ENCODE measurements around the gene EFCAB5. TPM values are rescaled to one million over a fixed set of nuclear protein-coding genes. Genes with fewer than 3 reads are reported as not detected.

Gene EFCAB5
- polyA plus RNA-seq, 1 of the 3 experiments (the other 2 are of a cell fraction) = 0.05 TPM

GRCh38 chr17:30132615-30133014, 191.2 kb downstream of the EFCAB5 start (continued):
- TF ChIP-seq MEF2A (IDR thresholded peaks at IDR 0.05; ENCODE audit: borderline replicate concordance, low read depth) = no peak

GRCh38 chr17:30133197-30133596, 191.8 kb downstream of the EFCAB5 start:
- Histone ChIP-seq H3K4me3 (ENCODE audit: low read depth in 2 of 2, low read length in 1 of 2) (no peak overlapping the region), H4K20me1 (ENCODE audit: insufficient read depth) (0 out of 2 replicates have a peak, but pooled peaks cover 4% of the 10 kb centered on the region), H3K27me3 (ENCODE audit: insufficient read depth) (no peaks in the 10 kb centered on the region), H3K9me3 (no peaks in the 10 kb centered on the region), H3K27ac (ENCODE audit: low read depth in 2 of 2, low read length in 1 of 2) (no peak overlapping the region), H3F3A (replicated peaks; ENCODE audit: insufficient read depth) (peaks cover 3% of the 10 kb centered on the region), H3K4me1 (ENCODE audit: control insufficient read depth in 1 of 2, insufficient read depth in 2 of 2, low read depth in 1 of 2, low read length in 1 of 2) (no peaks in the 10 kb centered on the region; a peak in 1 of 4 replicates), H2AFZ (ENCODE audit: low read depth) (no peak overlapping the region), H3K9me2 (no peaks in the 10 kb centered on the region), H3K36me3 (replicated peaks in 1 of 2; ENCODE audit: control insufficient read depth in 1 of 2, insufficient read depth in 2 of 2, low read length in 1 of 2) (peaks cover 30 to 69% of the 10 kb centered on the region in 2 experiments), H3K4me2 (no peak overlapping the region), H3K9ac (no peak overlapping the region), H3K79me2 (ENCODE audit: insufficient read depth) (peaks cover 98% of the 10 kb centered on the region)
- no peak for DNase-seq
- TF ChIP-seq TAF1 (IDR thresholded peaks at IDR 0.05; ENCODE audit: borderline replicate concordance, low read depth, low read length) = no peak
- no peak for TF ChIP-seq MXI1 (IDR thresholded peaks at IDR 0.05; ENCODE audit: low read depth, low read length)
- no peak for TF ChIP-seq IRF3 (IDR thresholded peaks at IDR 0.05; ENCODE audit: low read depth, low read length)
- POLR2A ChIA-PET = no interaction called here
- 96% methylated on average over 3 of the region's 3 CpGs for WGBS (ENCODE audit: low lambda C conversion rate)
- CTCF ChIA-PET = interaction anchor here (1.0 to 2.3 kb wide), 3 partner anchors 8 to 144 kb away, joined by 4 to 13 read pairs (median 8); no protein-coding TSS in a partner anchor

GRCh38 chr17:30134551-30134950, 193.1 kb downstream of the EFCAB5 start:
- Histone ChIP-seq H3K4me3 (ENCODE audit: low read depth in 2 of 2, low read length in 1 of 2) (no peak overlapping the region), H3K79me2 (ENCODE audit: insufficient read depth) (peaks cover 98% of the 10 kb centered on the region), H3K27me3 (ENCODE audit: insufficient read depth) (no peaks in the 10 kb centered on the region), H3K9me2 (no peaks in the 10 kb centered on the region), H3K36me3 (replicated peaks in 1 of 2; ENCODE audit: control insufficient read depth in 1 of 2, insufficient read depth in 2 of 2, low read length in 1 of 2) (peaks cover 17 to 59% of the 10 kb centered on the region in 2 experiments), H3K9ac (no peak overlapping the region), H3K9me3 (no peaks in the 10 kb centered on the region), H2AFZ (ENCODE audit: low read depth) (no peak overlapping the region), H3K4me2 (no peak overlapping the region), H4K20me1 (ENCODE audit: insufficient read depth) (0 out of 2 replicates have a peak, but pooled peaks cover 4% of the 10 kb centered on the region), H3F3A (replicated peaks; ENCODE audit: insufficient read depth) (peaks cover 3% of the 10 kb centered on the region), H3K4me1 (ENCODE audit: control insufficient read depth in 1 of 2, insufficient read depth in 2 of 2, low read depth in 1 of 2, low read length in 1 of 2) (no peaks in the 10 kb centered on the region; a peak in 1 of 4 replicates), H3K27ac (ENCODE audit: low read depth in 2 of 2, low read length in 1 of 2) (no peak overlapping the region)
- no peak for DNase-seq
- ChIA-PET POLR2A (no interaction called here), CTCF (interaction anchor here (0.7 to 2.3 kb wide), 3 partner anchors 10 to 1233 kb away, joined by 4 to 13 read pairs (median 8); no protein-coding TSS in a partner anchor)
- TF ChIP-seq, protein P1, sequence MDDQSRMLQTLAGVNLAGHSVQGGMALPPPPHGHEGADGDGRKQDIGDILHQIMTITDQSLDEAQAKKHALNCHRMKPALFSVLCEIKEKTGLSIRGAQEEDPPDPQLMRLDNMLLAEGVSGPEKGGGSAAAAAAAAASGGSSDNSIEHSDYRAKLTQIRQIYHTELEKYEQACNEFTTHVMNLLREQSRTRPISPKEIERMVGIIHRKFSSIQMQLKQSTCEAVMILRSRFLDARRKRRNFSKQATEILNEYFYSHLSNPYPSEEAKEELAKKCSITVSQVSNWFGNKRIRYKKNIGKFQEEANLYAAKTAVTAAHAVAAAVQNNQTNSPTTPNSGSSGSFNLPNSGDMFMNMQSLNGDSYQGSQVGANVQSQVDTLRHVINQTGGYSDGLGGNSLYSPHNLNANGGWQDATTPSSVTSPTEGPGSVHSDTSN (IDR thresholded peaks at IDR 0.05) = no peak
- TF ChIP-seq POLR2AphosphoS5 (IDR thresholded peaks at IDR 0.05; ENCODE audit: low read depth, low read length) (no peak), JUND (IDR thresholded peaks at IDR 0.05) (no peak)

DNA sequence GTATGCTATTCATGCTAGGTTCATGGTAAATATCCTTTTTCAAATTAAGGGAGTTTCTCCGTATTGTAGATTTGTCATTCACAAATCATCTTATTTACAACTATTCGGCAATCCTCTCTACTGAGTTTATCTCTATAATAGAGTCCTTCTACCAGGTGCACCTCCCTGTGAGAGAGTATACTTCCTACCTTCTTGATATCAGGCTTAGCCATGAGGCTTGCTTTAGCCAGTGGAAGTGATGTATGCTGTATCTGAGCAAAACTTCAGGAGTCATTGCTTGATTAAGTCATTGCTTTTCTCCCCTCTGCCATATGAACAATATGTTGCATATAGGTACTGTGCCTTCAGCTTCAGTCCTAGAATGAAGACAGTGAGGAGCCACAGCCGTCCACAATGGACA, 195.7 kb downstream of the EFCAB5 start:
- Histone ChIP-seq H3K79me2 (ENCODE audit: insufficient read depth) (peaks cover 98% of the 10 kb centered on the region), H3K36me3 (replicated peaks in 1 of 2; ENCODE audit: control insufficient read depth in 1 of 2, insufficient read depth in 2 of 2, low read length in 1 of 2) (peaks cover 11 to 46% of the 10 kb centered on the region in 2 experiments), H3K9me3 (no peaks in the 10 kb centered on the region), H3K4me3 (ENCODE audit: low read depth in 2 of 2, low read length in 1 of 2) (no peak overlapping the region), H2AFZ (ENCODE audit: low read depth) (no peak overlapping the region), H3K4me1 (ENCODE audit: control insufficient read depth in 1 of 2, insufficient read depth in 2 of 2, low read depth in 1 of 2, low read length in 1 of 2) (no peaks in the 10 kb centered on the region; a peak in 1 of 4 replicates), H3K9me2 (no peaks in the 10 kb centered on the region), H3K9ac (no peak overlapping the region), H3K27me3 (ENCODE audit: insufficient read depth) (no peaks in the 10 kb centered on the region), H4K20me1 (ENCODE audit: insufficient read depth) (peaks cover 9% of the 10 kb centered on the region; the same call in 1 of the 2 replicates), H3K27ac (ENCODE audit: low read depth in 2 of 2, low read length in 1 of 2) (no peak overlapping the region), H3K4me2 (no peak overlapping the region), H3F3A (replicated peaks; ENCODE audit: insufficient read depth) (peaks cover 3% of the 10 kb centered on the region)
- TF ChIP-seq SMC3 (IDR thresholded peaks at IDR 0.05; ENCODE audit: low read depth, low read length) (no peak), MAX (IDR thresholded peaks at IDR 0.05; ENCODE audit: low read depth) (no peak), RFX5 (IDR thresholded peaks at IDR 0.05; ENCODE audit: low read length) (no peak), SIN3A (IDR thresholded peaks at IDR 0.05; ENCODE audit: borderline replicate concordance, low read depth, low read length) (no peak), CHD2 (IDR thresholded peaks at IDR 0.05; ENCODE audit: low read length, partially characterized antibody) (no peak), EP300 (IDR thresholded peaks at IDR 0.05; ENCODE audit: borderline replicate concordance in 1 of 2, low read depth in 1 of 2, low read length in 1 of 2) (no peak), JUND (IDR thresholded peaks at IDR 0.05) (no peak), TAF1 (IDR thresholded peaks at IDR 0.05; ENCODE audit: borderline replicate concordance, low read depth, low read length) (no peak), MXI1 (IDR thresholded peaks at IDR 0.05; ENCODE audit: low read depth, low read length) (no peak), RXRA (IDR thresholded peaks at IDR 0.05; ENCODE audit: borderline replicate concordance, low read depth) (no peak)
- TF ChIP-seq, protein P1 (IDR thresholded peaks at IDR 0.05) = no peak
- 89% methylated on average over 3 of the region's 3 CpGs for WGBS (ENCODE audit: low lambda C conversion rate)
- ChIA-PET CTCF (interaction anchor here (0.8 kb wide), 1 partner anchor 25 kb away, joined by 3 read pairs; no protein-coding TSS in a partner anchor), POLR2A (no interaction called here)
- no peak for DNase-seq
